ENCODE results near the gene LGALS1.

GRCh38 chr22:37638391-37639069 lies 36.9 kb upstream of the LGALS1 start:
- TF ChIP-seq POLR2A (IDR thresholded peaks at IDR 0.05; ENCODE audit: low read length), result peak; percentile 7
- TF ChIP-seq GATA1 (IDR thresholded peaks at IDR 0.05; ENCODE audit: low read depth, low read length), result no peak
